Activated CD8-positive, alpha-beta T cell treated with anti-CD3 and anti-CD28 coated beads, Interleukin-2, amount 10 ng/mL, durations not matched to agents 7 days and 5 days (primary cell): ENCODE results near the gene NRAS. TPM values are rescaled to one million over a fixed set of nuclear protein-coding genes. Genes with fewer than 3 reads are reported as not detected.
"Not testable (repeated sequence)": the region's sequence is repeated elsewhere in the genome, so short reads cannot be mapped to it uniquely, and the experiment has no call there.

Experiments
- ATAC-seq: fragments of 150-1000 bp; cut with Tn5 transposase; one replicate; pipeline ENCODE4 v1.10.0; 2021; ENCODE audit warnings: moderate library complexity
- CTCF ChIA-PET: fragments of 350-600 bp; sonication (Branson Sonifier 250); formaldehyde crosslinking; loops from one replicate; lab custom pipeline; 2021; ENCODE audit warnings: antibody characterized with exemption; lab: Charles Lee
- POLR2A ChIA-PET: fragments of 350-600 bp; sonication (Branson Sonifier 250); formaldehyde crosslinking; loops from one replicate; lab custom pipeline; 2021; ENCODE audit warnings: antibody characterized with exemption; lab: Charles Lee
- DNase-seq: peaks from one replicate; pipeline ENCODE4 v3.0.0-alpha.2; 2020
- H3K27ac Mint-ChIP-seq: one replicate; pipeline ENCODE4 v1.8.0; 2021; ENCODE audit warnings: mild to moderate bottlenecking, mixed read lengths
- H3K27me3 Mint-ChIP-seq: one replicate; pipeline ENCODE4 v1.8.0; 2021; ENCODE audit warnings: low read depth, mixed read lengths
- H3K36me3 Mint-ChIP-seq: one replicate; pipeline ENCODE4 v1.8.0; 2021; ENCODE audit warnings: low read depth, mixed read lengths
- H3K4me1 Mint-ChIP-seq: one replicate; pipeline ENCODE4 v1.8.0; 2021; ENCODE audit warnings: low read depth, mixed read lengths
- H3K4me3 Mint-ChIP-seq: one replicate; pipeline ENCODE4 v1.8.0; 2021; ENCODE audit warnings: mild to moderate bottlenecking, mixed read lengths
- H3K9me3 Mint-ChIP-seq: one replicate; pipeline ENCODE4 v1.8.0; 2022; ENCODE audit warnings: mixed read lengths; ENCODE audit not compliant: insufficient read depth
- total RNA-seq, 2 experiments: library from RNA; stranded (reverse); gene quantifications; one replicate each; pipeline ENCODE4 v1.2.3, GENCODE V29; 2021

Gene NRAS
- total RNA-seq = 10 to 100 TPM; 50.3 to 51.7 TPM

DNA sequence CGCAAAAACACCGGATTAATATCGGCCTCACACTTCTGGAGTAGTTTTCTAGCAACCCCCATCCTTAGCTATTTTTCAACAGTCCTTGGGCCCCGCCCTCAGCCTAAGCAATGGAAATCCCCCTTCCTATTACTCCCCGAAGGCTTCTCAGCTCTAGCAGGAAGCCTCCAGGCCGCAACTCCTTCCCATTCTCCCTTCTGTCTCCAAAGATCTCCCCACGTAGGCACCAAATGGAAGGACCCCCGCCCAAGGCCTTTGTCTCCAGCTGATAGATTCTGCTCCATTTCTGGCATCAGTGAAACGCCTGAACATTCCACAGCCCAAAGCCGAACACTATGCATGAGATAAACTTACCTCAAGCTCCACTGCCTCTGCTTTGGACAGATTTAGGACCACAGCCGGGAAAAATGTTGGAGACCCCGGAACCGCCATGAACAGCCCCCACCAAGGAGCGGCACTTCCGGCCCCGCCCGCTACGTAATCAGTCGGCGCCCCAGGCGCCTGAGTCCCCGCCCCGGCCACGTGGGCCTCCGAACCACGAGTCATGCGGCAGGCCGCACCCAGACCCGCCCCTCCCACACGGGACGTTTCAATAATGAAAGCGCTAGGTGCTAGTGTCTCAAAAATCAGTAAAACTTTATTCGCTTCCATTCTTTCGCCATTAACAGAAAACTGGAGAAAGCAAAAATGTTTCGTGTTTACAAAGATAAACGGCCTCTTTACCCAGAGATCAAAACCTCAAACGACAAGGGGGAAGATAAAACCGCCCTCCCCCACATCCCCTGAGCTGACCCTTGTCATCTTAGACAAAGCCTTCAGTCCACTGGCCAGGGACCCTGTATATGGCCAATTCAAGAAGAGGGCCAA is at the start of gene NRAS:
NRAS (minus strand) TSS at position 468 of the 867 bp plus-strand sequence. CDS start 611 bp downstream, outside the sequence.
- Mint-ChIP-seq H3K4me1 (peaks cover 23% of the 10 kb centered on the region), H3K27me3 (no peaks in the 10 kb centered on the region), H3K36me3 (peaks cover 69% of the 10 kb centered on the region), H3K9me3 (no peaks in the 10 kb centered on the region), H3K4me3 (peak within 1 kb of the TSS; percentile 95), H3K27ac (peak within 1 kb of the TSS; percentile 99)
- ChIA-PET CTCF (interaction anchor here (0.9 to 2.0 kb wide), 8 partner anchors 10 to 375 kb away, joined by 3 to 10 read pairs (median 4); partner anchors contain the start of genes CSDE1, DENND2C and SIKE1), POLR2A (interaction anchor here (0.5 to 2.2 kb wide), 15 partner anchors 11 to 249 kb away, joined by 3 to 14 read pairs (median 3); partner anchors contain the start of genes BCAS2 and CSDE1)
- ATAC-seq (peak; percentile 96), DNase-seq (peak; percentile 97)

DNA sequence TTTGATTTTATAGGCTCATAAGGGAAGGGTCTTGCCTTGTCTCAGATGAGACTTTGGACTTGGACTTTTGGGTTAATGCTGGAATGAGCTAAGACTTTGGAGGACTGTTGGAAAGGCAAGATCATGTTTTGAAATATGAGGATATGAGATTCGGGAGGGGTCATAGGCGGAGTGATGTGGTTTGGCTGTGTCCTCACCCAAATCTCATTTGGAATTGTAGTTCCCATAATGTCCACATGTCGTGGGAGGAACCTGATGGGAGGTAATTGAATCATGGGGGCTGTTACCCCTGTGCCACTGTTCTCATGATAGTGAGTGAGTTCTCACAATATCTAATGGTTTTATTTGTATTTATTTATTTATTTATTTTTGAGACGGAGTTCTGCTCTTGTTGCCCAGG is 48.1 kb upstream of the NRAS start:
- no peak overlapping the region for H3K4me3 Mint-ChIP-seq
- H3K27me3 Mint-ChIP-seq = no peaks in the 10 kb centered on the region
- ATAC-seq (no peak), DNase-seq (no peak)
- peaks cover 8% of the 10 kb centered on the region for H3K9me3 Mint-ChIP-seq
- no peaks in the 10 kb centered on the region for H3K4me1 Mint-ChIP-seq
- POLR2A ChIA-PET = interaction anchor here (1.1 kb wide), 1 partner anchor 15 kb away, joined by 3 read pairs; no protein-coding TSS in a partner anchor
- no peak overlapping the region for H3K27ac Mint-ChIP-seq
- H3K36me3 Mint-ChIP-seq = peaks cover 6% of the 10 kb centered on the region
- CTCF ChIA-PET = no interaction called here

DNA sequence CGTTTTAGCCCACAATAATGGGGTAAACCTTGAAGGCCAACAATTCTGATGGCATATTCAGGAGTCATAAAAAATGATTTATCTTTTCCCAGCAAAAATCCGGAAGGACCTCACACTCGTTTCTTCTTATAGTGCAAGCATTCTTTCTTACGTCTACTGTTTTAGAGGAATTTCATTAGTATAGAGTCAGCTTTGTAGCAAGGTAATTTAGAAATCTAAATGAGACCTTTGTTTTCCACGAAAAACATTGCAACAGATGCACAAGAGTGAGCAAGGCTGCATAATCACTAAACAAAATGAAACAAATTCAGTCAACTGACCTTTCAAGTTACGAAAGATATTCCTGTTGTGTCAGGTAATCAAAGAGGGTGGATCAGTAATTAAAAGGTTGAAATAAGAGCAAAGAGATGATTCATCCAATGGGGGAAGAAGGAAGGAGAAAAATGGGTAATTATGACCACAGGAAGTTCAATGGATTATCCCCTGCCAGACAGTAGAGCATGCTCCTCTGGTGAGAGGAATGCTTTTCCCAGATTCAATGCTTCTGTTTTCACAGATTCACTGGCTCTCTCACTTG is 41.8 kb upstream of the NRAS start:
- ATAC-seq (no peak), DNase-seq (no peak)
- Mint-ChIP-seq H3K36me3 (peaks cover 40% of the 10 kb centered on the region), H3K4me3 (peak overlapping the region; percentile 100), H3K27me3 (no peaks in the 10 kb centered on the region), H3K27ac (peak overlapping the region; percentile 100), H3K9me3 (peaks cover 7% of the 10 kb centered on the region), H3K4me1 (peaks cover 41% of the 10 kb centered on the region)
- ChIA-PET CTCF (interaction anchor here (1.2 kb wide), 2 partner anchors 10 to 88 kb away, joined by 3 to 4 read pairs; partner anchors contain the start of gene DENND2C), POLR2A (interaction anchor here (0.9 to 1.6 kb wide), 5 partner anchors 9 to 247 kb away, joined by 4 to 8 read pairs (median 4); partner anchors contain the start of genes NRAS and TRIM33)

DNA sequence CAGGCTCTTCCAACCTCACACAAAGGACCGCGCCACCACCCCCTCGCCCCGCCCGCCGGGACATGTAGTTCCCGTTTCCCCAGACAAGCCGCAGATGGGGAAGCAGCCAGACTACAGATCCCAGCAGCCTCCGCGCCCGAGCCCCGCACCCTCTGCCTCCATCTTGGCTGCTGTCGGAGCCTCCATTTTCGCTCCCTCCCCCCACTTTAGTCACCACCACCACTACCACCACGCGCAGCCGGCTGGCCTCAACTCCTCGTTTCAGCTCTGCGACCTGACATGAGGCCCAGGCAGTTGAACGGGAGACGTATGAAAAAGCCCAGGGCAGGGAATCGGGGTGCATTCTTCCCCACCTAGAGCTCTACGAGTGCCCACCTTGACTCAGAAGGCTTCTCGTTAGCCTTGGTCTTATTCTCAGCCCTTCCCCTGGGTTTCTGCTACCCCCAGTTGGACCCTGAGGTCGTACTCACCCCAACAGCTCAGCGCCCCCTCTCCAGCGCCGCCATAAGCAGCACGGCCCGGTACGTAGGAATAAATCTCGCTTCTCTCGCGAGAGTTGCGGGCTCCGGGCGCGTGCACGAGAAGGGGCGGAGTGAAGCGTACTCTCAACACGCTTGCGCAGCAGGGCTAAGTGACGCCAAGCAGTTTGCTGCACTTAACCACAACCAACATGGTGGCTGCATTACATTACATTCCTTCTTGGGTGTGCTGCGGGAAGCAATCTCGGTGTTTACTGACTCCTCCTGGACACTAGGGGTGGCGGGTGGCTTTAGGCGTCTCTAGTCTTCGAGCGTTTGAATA is 41.1 kb upstream of the NRAS start, which contains the start of gene CSDE1:
CSDE1 (minus strand) TSS at position 530 of the 801 bp plus-strand sequence. CDS start 18,094 bp downstream, outside the sequence.
- Mint-ChIP-seq H3K4me1 (peaks cover 47% of the 10 kb centered on the region), H3K27me3 (no peaks in the 10 kb centered on the region), H3K9me3 (peaks cover under 1% of the 10 kb centered on the region), H3K4me3 (peak within 1 kb of the TSS; percentile 100), H3K36me3 (peaks cover 39% of the 10 kb centered on the region), H3K27ac (peak within 1 kb of the TSS; percentile 100)
- ChIA-PET POLR2A (interaction anchor here (0.6 to 1.6 kb wide), 11 partner anchors 8 to 827 kb away, joined by 3 to 8 read pairs (median 4); partner anchors contain the start of genes NRAS and TRIM33), CTCF (interaction anchor here (1.2 to 1.3 kb wide), 3 partner anchors 9 to 88 kb away, joined by 3 to 5 read pairs (median 4); partner anchors contain the start of genes DENND2C and NRAS)
- ATAC-seq = peak; percentile 87
- peak; percentile 98 for DNase-seq

DNA sequence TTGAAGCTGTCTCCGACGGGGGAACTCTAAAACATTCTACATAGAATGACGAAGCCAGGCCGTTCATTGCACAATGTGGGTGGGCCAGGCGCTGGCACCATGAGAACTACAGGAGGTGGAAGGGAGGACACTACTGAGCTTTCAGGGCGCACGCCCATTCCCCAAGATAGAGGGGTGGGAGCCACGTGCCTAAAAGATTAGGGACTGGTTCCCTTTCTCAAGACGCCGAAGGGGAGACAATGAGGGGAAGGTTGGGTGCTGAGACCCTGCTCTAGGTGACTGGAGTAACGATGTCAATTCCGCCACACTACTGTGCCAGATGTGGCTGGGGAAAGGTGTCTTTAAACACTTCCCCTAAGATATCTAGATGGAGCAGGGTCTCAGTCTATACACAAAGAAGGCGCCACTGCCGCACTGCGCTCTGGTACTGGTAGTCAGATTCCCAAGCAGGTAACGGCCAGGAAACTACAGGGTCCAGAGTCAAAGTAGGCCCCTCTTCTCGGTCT is 40.4 kb upstream of the NRAS start:
- peak overlapping the region; percentile 100 for H3K27ac Mint-ChIP-seq
- no peaks in the 10 kb centered on the region for H3K9me3 Mint-ChIP-seq
- no peak for ATAC-seq
- ChIA-PET CTCF (interaction anchor here (1.2 to 1.3 kb wide), 3 partner anchors 8 to 87 kb away, joined by 3 to 5 read pairs (median 4); partner anchors contain the start of genes DENND2C and NRAS), POLR2A (interaction anchor here (0.7 to 2.2 kb wide), 11 partner anchors 8 to 827 kb away, joined by 3 to 8 read pairs (median 4); partner anchors contain the start of genes NRAS, SIKE1 and TRIM33)
- H3K36me3 Mint-ChIP-seq = peaks cover 45% of the 10 kb centered on the region
- DNase-seq = peak; percentile 32
- peaks cover 53% of the 10 kb centered on the region for H3K4me1 Mint-ChIP-seq
- H3K4me3 Mint-ChIP-seq = peak overlapping the region; percentile 100
- H3K27me3 Mint-ChIP-seq = no peaks in the 10 kb centered on the region

DNA sequence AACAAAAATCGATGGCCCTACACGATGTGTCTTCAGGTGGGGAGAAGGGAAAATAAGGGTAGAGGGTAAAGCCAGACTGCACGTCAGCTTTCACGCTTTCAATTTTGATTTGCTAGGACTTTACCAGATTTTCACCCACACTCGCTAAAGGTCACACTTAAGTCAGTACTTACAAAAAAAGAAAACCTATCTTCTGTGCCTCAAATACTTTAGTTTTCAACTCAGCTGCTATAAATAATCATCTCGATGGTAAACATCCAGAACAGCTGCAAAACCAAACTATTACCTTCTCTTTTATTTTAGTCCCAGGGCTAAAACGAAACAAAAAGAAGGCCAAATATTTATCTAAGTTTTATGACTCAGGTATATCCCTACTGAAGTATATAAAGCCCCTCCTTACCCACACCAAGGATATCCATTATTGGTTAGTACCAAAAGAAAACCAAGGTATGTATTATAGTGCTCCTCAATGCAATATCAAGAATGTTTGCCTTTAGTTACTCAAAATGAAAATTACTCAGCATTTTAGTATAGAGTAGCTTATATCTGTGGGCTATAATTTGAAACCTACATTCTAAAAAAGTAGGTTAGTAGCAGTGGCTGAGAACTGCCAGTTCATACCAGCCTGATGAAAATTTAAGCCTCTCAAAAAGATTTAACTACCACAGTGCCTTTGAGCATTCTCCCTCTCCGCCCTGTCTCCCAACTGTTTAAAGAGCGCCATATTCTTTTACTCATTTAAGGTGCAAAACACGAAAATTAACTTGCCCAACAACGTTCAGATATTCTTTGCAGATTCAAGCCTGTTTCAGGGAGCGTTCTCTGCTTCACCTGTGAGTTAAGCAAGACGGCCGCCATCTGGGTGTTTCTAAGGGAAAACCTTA is 39.7 kb upstream of the NRAS start:
- H3K36me3 Mint-ChIP-seq = peaks cover 45% of the 10 kb centered on the region
- DNase-seq (no peak), ATAC-seq (no peak)
- peaks cover 61% of the 10 kb centered on the region for H3K4me1 Mint-ChIP-seq
- ChIA-PET POLR2A (interaction anchor here (1.3 to 2.2 kb wide), 3 partner anchors 8 to 40 kb away, joined by 4 to 7 read pairs (median 6); partner anchors contain the start of genes NRAS and SIKE1), CTCF (interaction anchor here (1.1 kb wide), 1 partner anchor 34 kb away, joined by 3 read pairs; no protein-coding TSS in a partner anchor)
- no peaks in the 10 kb centered on the region for H3K27me3 Mint-ChIP-seq
- peak overlapping the region; percentile 100 for H3K4me3 Mint-ChIP-seq
- H3K27ac Mint-ChIP-seq = peak overlapping the region; percentile 100
- no peaks in the 10 kb centered on the region for H3K9me3 Mint-ChIP-seq

DNA sequence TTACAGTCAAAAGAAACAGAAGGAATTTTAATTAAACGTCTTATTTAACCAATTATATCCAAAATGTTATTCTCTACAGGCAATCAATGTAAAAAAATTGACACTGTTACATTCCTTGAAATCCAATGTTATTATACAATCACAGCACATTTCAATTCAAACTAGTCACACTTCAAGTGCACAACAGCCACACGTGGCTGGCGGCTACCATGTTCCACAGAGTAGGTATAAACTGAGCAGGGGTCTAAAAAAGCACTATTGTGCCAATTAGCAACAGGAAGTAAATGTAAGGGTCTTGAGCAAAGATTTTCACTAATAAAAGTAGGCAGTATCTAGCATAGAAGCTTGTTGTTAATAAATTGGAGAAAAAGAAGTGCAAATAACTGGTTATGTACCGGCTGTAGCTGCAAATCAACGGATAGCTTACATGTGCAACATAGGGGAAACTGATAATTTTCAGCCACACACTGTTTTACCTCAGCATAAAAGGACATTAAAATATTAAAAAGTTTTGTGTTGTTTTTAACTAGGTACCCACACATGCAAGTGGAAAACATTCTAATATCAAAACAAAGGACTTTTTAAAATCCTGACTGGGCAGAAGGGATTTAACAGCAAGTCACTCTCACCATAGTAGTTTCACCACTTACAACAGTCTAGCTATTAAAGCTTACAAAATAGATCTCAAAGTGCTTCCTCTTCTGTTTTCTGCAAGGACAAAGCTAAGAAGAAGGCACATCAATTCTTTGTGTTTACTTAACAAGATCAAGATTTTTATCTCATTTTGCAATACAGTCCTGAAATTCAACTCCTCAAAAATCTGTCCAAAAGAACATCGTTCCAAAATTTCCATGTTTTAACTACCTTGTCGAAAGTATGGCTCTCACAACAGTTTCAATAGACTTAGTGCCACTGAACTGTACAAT is 38.7 kb upstream of the NRAS start:
- Mint-ChIP-seq H3K9me3 (no peaks in the 10 kb centered on the region), H3K27me3 (no peaks in the 10 kb centered on the region), H3K27ac (peak overlapping the region; percentile 100), H3K4me1 (peaks cover 70% of the 10 kb centered on the region), H3K36me3 (peaks cover 49% of the 10 kb centered on the region), H3K4me3 (peak overlapping the region; percentile 100)
- CTCF ChIA-PET = interaction anchor here (1.1 to 1.5 kb wide), 2 partner anchors 10 to 33 kb away, joined by 3 to 7 read pairs; no protein-coding TSS in a partner anchor
- ATAC-seq (no peak), DNase-seq (no peak)
- POLR2A ChIA-PET = interaction anchor here (1.0 to 2.2 kb wide), 3 partner anchors 25 to 39 kb away, joined by 3 to 7 read pairs (median 6); partner anchors contain the start of genes NRAS and SIKE1

DNA sequence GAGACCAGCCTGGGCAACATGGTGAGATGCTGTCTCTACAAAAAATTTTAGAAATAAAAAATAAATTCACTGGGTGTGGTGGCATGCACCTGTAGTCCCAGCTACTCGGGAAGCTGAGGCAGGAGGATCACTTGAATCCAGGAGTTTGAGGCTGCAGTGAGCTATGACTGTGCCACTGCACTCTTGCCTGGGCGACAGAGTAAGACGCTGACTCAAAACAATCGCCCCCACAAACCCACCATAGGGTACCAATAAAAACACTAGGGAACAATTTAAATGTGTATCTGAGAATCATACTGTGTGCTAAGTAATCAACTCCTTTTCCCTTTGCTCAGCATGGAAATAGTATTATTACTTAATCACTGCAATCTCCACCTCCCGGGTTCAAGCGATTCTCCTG is 37.1 kb upstream of the NRAS start:
- ATAC-seq, H3K27me3 Mint-ChIP-seq, H3K9me3 Mint-ChIP-seq, POLR2A ChIA-PET, DNase-seq: not testable (repeated sequence)
- Mint-ChIP-seq H3K36me3 (peaks cover 63% of the 10 kb centered on the region), H3K27ac (peak overlapping the region; percentile 87), H3K4me3 (peak overlapping the region; percentile 100), H3K4me1 (peaks cover 82% of the 10 kb centered on the region)
- CTCF ChIA-PET = interaction anchor here (0.9 to 1.0 kb wide), 2 partner anchors 9 to 17 kb away, joined by 4 read pairs; no protein-coding TSS in a partner anchor

DNA sequence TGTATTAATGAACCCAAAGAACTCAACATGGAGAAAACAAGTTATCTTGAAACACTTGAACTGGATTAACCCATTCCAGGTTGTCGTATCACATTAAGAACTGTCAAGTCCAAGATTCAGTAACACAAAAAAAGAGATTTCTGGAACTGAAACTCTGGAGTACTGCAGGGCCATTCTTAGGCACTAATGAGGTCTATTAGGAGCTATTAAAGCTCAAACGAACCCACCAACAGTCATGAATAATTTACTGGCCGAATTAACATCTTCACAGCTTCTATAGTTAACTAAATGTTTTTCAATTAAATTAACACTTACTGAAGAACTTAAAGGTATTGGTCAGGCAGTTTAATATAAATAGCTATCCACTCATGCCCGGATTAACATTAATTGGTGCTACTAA is 36.6 kb upstream of the NRAS start:
- H3K27me3 Mint-ChIP-seq = no peaks in the 10 kb centered on the region
- DNase-seq (no peak), ATAC-seq (no peak)
- H3K4me3 Mint-ChIP-seq = no peak overlapping the region
- H3K9me3 Mint-ChIP-seq = no peaks in the 10 kb centered on the region
- POLR2A ChIA-PET = no interaction called here
- peak overlapping the region; percentile 43 for H3K27ac Mint-ChIP-seq
- peaks cover 65% of the 10 kb centered on the region for H3K36me3 Mint-ChIP-seq
- CTCF ChIA-PET = interaction anchor here (0.9 to 1.0 kb wide), 2 partner anchors 9 to 17 kb away, joined by 4 read pairs; no protein-coding TSS in a partner anchor
- peaks cover 82% of the 10 kb centered on the region for H3K4me1 Mint-ChIP-seq
